Pons (tissue), 1 donor: ENCODE results near the gene GHR.

ENCODE experiments used
- DNase-seq: peaks from one replicate; pipeline ENCODE4 v3.0.0-alpha.2; 2016; ENCODE audit warnings: low spot score

The GHR gene

DNA sequence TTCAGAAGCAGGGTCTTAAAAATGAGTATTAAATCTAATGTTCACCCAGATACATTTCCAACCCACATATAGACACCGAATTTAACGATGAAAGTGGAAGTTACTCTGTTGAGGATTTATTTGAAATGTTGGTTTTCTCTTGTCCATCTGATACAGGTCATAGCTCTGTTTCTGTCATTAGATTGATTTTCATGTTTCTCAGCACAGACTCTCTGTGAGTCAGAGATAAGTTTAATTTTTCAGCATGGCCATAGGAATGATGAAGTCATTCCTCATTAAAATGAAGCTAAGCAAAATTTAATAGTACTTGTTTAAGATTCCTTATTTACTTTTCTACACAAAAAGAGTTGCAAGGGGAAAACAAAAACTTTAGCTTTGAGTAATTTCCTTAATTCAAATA, 38.8 kb downstream of the GHR start:
- no peak for DNase-seq

DNA sequence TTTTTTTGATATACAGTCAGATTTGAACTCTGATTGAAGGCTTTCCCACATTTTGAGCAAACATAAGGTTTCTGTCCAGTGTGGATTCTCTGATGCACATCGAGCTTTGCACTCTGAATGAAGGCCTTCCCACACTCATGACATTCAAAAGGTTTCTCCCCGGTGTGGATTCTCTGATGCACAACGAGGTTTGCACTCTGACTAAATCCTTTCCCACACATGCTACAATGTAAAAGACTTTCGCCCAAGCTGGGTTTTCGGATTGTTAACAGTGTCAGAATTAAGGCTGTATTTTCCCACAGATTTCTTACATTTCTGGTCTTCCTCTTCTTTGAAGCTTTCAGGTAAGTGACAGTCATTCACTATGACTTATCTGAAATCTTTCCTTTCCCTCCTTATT, 44.3 kb downstream of the GHR start:
- no peak for DNase-seq

DNA sequence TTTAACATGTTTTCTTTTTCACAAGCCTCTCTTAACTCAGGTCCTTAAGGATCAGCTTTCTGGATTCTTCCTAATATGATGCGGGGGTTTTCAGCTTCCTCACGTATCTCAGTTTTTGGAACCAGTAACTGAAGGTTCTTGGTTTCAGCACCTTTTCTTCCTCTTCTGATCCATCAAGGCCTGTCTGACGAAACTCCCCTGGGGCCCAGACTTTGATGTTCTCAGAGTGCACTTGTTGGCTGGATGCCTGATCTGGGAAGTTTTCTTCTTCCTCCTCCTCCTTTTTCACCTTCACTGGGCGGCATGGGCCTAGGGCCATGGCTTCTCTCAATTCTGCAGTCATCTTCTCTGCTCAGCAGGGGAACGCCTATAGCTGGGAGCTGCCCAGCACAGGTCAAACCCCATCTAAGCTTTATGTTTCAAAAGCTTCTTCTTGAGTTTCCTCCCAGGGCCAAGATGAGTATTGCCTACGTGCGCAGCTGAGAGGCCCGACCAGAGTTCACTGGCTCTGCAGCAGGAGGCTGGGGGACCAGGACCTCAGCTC, 44.8 kb downstream of the GHR start:
- DNase-seq, result no peak

DNA sequence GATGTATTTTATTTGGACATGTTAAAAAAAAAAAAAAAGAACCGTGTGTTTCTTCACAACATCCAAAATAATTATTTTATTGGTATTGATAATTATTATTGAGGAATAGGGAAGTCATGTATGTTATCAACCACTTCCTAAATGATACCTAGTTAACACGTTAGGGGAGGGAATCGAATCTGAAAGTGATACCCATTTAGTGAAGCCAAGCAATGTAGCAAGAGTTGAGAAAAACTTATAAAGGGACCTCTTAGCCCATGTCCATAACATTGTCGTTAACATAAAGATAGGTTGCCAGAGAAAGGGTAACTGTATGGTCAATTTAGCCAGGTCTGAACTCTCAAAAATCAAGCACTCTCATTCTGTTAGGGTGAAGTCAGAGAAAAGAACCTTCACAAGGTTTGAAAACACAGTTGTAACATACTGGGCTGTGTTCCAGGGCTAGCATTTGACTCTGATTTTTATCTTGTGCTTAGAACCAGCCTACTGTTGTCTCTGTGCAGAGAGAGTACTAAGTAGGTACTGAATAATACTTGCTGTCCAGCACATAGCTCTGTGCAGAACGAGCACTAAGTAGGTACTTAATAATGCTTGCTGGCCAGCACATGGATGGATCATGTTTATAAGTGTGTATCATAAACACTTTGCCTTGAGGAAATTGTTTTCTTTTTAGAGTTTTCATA, 60.4 kb downstream of the GHR start:
- DNase-seq, result no peak

DNA sequence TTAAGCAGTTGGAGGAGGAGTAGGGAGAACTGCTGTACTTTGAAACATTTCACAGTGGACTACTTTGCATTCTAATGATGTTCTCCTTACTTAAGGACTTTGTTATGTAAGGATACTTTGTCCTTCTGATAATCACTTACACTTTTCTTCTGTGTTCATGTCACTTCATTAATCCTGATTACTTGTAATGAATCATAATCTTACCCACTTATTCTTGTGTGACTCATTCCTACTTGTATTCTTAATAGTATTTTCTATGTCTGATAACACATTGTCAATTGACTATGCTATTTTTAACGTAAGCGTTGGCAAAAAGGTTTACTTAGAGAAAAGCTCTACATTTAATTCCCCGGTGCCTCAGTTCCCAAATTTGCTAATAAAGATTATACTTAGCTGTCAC, 63.8 kb downstream of the GHR start:
- DNase-seq, result no peak

DNA sequence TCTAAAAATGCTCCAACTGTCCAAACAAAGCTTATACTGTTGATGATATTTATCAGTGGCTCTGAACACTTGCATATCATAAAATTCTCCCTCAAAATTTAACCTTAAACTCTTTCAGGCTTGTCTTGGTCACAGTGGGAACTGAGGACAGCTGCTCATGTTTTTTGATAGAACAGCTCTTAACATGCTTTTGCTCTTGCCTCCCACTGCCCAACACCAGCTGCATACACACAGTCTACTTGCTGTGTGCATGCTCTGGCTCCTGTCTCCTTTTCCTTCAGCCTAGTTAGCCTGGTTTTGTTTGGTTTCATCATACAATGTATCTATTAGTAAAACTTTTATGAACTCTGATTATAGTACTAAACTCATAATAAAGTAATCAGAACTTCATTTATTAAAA, 64.6 kb downstream of the GHR start:
- no peak for DNase-seq

DNA sequence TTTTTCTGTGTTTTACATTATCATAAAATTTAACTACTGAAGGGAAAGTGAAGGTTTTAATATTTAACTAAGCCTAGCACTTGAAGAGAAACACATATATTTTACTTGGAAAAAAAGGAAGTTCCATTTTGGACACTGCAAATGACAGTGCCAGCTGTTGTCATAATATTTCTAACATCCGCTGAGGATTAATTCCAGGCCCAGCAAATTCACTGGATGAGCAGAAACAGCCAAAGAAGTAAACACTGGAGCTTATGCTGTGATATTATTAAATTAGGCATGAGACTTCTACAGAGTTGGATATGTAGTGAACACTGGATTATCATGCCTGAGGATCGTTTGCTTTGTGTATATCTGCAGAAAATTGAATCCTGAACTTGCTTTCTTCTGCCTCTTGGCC, 67.6 kb downstream of the GHR start:
- DNase-seq, result no peak

DNA sequence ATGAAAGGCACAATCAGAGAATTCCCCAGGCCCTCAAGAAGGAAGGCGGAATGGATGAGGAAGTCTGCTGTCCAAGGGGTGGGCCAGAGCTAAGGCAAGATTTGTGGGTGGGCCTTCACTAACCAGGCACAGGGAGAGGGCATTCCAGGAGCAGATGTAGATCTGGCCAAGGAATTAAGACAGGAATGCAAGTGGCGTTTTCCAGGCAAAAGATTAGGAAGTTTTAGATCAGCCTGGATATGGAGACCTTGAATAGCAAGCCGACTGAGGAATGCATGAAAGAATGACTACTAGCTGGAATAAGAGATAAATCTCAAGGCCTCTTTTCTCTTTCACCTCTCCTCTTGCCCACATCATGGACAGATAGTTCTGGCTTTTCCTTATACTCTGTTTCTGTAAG, 68.5 kb downstream of the GHR start:
- DNase-seq, result no peak

DNA sequence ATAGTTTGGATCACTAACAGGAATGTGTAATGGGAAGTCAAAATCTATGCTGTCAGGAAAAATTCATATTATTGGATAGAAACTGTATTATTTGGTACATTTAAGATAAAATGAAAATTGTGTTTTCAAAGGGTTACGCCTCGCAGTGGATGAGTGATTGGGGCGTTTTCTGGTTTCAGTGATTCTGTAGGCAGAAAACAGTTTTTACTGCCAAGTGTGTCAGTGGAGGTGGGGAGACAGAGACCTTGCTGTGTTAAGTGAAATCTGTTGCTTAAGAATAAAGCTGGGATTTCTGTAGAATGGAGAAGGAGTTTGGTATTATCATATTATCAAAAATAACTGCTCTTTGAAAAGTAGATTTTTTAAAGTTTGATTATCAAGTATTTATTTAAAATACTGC, 69.7 kb downstream of the GHR start:
- DNase-seq, result no peak

DNA sequence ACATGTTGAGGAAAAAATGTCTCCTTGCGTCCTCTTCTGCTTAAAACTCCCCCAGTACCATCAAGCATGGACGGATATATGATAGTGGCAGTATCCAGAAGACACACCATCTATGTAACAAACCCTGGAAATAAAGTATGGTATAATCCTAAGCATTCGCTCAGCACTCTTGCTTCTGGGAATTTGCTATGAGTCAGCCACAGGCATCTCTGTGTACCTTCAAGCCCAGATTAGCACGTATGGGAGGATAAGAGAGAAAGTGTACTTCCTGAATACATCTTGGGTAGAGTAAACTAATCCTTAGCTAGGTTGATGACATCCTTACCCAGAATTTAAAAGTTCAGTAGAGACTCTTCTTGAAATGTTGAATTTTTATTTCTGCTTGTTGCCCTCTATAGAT, 71.2 kb downstream of the GHR start:
- DNase-seq, result no peak

DNA sequence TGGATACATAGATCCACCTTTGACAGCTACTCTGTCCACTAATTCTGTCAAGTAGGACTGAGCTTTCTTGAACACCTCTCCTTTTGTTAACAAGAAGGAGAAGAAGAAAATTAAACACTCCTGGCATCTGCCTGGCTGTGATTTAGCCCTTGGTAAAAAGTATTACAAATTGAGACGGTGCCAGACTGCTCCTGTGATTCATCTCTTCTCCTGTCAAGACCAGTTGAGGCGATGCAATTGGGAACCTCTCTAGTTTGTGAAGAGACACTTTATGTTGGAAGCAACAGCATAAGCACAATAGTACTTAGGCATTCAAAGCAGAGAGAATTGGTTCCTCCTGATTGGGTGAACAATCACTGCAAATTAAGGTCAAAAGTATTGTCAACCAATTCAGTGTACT, 72.7 kb downstream of the GHR start:
- no peak for DNase-seq

DNA sequence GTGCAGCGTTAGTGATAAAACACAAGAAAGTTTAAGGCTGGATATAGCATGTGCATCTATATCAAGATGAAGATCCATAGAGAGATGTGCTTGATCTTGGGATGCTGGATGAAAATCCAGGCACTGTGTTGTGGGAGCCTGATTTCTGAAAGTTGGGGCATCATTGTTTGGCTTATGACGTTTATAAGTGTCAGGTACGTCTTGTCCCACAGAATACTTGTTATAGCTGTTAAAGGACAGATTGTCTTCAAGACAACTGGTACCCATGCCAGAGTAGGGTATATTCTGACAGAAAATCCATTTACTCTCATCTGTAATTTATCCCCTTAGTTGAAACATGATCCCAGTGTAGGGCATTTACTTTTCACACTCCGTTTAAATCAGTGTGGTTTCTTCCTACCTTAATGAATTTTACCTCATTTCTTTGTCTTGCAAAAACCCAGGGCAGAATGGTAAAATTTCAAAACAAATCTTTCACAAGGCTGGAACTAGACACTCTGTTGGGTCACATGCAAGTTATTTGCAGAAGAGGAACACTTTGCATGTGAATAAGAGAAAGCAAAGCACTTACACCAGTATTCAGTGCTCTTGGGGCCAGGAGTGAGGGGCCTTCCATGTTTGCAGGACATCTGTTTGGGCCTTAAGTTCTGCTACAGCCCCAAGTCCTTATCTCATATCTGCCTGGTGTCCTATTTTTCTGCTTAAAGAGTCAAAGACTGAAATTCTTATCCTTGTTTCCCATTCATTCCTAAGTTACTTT, 73.3 kb downstream of the GHR start:
- no peak for DNase-seq

DNA sequence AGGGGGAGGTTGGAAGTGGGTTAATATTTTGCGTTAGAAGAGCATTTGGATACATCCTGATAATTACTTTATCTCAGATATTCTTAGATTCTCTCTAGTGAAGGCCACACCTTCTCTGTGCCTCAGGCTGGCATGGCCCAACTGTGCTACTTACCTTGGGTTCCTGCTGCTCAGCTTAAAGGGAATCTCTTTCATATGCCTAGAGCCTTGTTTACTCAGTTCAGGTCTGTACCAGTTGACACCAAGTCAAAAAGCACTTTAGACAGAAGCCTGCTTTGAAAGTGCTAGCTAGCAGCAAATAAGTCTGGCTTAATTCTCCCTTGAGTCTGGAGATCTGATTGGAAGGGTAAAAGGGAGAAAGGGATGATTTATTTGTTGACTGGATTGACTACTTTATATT, 74.8 kb downstream of the GHR start:
- DNase-seq, result no peak

DNA sequence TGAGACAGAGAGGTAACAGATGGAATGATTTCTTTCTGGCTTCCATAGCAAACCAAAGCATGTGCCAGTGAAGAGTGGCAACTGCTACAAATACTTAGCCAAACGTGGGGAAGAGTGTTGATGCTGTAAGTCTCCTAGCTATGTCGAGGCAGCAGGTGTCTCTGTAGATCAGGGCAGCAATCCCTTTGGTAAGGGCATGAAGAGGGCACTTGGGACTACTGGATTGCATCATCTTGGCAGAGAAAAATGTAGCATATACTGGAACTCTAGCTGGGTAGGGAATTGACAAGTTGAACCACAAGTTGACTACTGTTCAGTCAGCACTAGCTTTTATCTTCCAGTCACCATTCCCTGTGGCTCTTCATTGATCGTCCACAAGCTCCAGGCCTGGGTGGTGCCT, 75.8 kb downstream of the GHR start:
- DNase-seq, result no peak

DNA sequence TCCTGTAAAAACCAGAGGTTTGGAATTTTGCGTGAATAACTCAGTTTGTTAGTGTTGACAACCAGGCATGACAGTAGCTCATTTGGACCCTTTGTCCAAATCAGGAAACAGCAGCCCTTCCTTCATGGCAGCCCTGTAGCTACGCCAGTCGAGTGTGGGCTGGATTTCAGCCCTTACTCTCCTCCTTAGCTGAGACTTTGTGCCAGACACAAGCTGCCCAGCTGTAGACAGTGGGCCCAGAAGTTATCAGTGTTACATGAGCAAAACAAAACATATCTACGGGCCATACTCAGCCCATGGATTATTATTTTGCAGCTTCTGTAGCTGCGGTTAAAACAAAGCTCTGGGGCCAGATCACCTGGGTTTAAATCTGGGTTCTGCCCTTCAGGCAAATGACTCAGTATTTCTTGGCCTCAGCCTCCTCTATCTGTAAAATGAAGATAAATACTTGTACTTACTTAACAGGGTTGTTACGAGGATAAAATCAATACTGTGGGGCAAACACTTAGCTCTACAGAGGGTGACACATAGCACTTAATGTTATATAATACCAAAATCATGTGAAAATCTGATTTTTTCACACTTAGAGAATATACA, 76.9 kb downstream of the GHR start:
- no peak for DNase-seq

DNA sequence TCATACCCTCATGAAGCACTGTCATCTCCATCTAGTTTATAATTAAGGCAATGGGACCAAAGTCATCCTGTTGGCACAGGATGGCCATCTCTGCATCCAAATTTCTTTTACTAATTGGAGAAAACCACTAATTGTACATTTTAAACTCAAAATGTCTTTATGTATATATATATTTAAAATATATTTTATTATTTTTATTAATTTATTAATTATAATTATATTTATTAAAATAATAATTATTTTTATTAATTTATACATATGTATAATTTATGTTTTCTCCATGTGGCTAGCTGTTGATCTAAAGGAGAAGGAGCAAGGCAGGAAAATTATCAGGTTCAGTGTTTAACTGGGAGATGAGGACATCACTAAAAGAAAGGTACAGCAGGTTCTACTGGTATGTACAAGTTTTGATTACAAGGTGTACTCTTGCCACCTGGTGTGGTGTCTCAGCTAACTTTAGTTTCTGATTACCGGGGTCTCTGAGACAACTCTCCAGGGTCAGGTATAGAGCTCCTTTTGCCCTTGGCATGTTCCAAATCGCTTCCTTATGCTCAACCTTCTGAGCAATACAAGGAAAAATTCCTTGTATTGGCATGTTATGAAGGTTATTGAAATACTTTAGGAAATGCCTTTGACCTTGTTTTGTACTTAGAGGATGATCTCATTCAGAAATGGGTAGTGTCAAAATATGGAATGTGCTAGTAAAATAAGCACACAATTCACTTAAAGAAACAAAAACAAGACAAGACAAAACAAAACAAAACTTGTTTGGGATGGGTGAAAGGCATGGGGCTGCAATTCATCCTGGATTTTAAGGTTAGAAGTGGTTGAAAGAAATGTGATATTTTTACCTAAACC, 79.6 kb downstream of the GHR start:
- DNase-seq, result no peak

DNA sequence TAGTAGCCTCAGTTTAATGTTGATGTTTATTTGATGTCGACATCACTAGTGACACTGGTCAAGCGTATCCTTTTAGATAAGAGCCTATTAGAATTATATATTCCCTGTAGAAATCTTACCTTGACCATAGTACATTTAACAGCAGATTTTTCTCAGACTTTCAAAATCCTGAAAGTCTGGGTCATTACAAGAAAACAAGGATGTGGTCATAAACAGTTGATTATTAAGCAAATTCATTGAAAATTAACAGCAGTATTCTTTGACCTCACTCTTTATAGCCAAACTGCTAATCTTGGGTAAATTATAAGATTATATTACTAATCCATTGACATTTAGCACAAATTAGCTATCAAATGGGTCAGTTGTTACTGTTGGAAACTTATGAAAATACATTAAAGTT, 83.4 kb downstream of the GHR start:
- no peak for DNase-seq

DNA sequence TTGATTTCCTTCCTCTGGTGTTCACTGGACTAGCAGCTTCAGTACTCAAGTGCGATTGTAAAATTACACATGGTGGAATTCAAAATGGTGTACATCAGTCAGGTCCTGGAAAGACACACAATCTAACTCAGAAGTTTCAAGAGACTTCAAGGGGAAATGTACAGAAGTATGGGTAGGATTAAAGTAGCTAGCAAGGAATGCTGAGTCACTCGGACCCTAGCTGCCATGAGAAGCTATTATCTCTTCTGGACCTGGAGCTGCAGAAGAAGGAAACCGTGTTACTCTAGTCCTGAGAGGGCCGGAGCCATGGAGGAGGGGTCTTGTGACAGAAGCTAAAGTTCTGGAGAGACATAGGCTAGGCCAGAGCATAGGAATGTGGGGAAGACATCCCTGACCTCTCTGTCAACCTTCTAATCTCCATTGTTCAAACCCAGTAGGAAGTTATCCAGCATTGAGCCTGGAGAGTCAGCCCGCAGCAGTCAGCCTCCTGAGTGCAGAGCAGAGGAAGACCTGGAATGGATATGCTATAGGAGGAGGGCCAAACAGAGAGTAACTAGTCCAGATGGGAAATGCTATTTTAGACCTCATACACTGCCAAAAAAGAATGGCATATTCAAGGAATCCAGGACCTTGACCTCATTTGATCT, 84.3 kb downstream of the GHR start:
- peak; percentile 25 for DNase-seq

DNA sequence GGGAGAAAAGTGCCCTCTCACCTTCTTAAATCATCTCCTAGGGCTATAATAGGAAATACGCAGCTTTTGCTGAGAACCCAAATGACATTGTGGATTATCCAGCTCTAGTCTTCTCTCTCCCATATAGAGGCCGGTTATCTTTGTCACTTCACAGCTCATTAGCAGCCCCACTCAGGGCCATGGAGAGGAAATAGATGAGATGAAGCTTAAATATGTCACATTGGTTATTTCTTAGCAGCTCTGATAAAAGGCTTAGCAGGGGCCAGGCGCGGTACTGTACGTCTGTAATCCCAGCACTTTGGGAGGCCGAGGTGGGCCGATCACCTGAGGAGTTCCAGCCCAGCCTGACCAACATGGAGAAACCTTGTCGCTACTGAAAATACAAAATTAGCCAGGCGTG, 90.0 kb downstream of the GHR start:
- no peak for DNase-seq

DNA sequence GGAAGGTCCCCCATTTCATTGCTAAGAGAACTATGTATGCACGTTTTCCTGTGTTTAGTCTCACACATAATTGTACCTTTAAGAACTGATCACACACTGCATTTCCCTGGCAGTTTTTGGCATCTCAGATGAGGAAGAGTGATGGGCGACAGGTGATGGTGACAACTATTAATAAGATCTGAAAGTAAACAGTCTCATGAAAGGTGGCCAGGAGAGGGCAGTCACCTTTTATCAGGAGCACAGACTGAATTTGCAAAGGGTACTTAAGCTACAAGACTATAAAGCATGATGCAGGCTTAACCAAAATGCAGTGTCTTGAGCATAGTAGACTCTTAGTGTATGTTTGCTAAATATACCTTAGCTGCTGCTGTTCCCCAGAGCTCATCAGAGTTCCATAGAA, 91.5 kb downstream of the GHR start:
- no peak for DNase-seq

DNA sequence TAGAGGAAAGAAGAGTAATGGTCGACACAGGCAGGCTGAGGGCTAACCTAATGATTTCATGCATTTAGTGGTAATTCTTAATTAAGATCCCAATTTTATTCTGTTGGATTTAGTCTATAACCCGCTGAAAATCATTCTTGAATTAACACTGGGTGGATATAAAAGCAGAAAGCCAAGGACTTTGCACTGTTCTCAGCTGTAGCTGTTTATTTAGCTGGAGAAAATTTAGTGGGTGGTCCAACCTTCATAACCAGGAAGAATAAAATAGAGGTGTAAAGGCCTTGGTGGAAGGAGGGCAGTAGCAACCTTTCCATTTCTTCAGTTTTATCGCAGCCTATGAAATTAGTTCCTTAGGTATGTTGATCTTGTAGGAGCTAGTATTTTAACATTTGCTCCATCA, 92.3 kb downstream of the GHR start:
- DNase-seq, result no peak
